GM19467 (cell line): ENCODE data around the gene GNB3.

Source experiments
- ATAC-seq: cut with Tn5 transposase; IDR thresholded peaks from one replicate; pipeline ENCODE4 v1.9.1; 2021; ENCODE audit warnings: mild to moderate bottlenecking, moderate library complexity; ENCODE audit not compliant: unreplicated experiment

GNB3 gene

GRCh38 chr12:6840761-6841515 lies at the start of gene GNB3:
Gene GNB3 (plus strand): TSS chr12:6840925. CDS start chr12:6841288, 363 bp downstream.
- no peak for ATAC-seq

GRCh38 chr12:6791931-6792520 lies 48.7 kb upstream of the GNB3 start:
- ATAC-seq = no peak

- no peak for ATAC-seq
These were observed 48.1 kb upstream of the GNB3 start for GRCh38 chr12:6792522-6793201.

- no peak for ATAC-seq
These were observed 45.6 kb upstream of the GNB3 start for GRCh38 chr12:6795088-6795487.

GRCh38 chr12:6796576-6796975 lies 44.1 kb upstream of the GNB3 start:
- no peak for ATAC-seq

- ATAC-seq = no peak
These were observed 41.6 kb upstream of the GNB3 start for GRCh38 chr12:6799147-6799546.

GRCh38 chr12:6807170-6807569 lies 33.6 kb upstream of the GNB3 start:
- no peak for ATAC-seq

GRCh38 chr12:6809056-6809455 lies 31.7 kb upstream of the GNB3 start:
- no peak for ATAC-seq

GRCh38 chr12:6810758-6811157 lies 30.0 kb upstream of the GNB3 start:
- no peak for ATAC-seq

GRCh38 chr12:6813363-6813762 lies 27.4 kb upstream of the GNB3 start:
- ATAC-seq = no peak

GRCh38 chr12:6816598-6816997 lies 24.1 kb upstream of the GNB3 start:
- ATAC-seq = no peak

GRCh38 chr12:6817098-6817497 lies 23.6 kb upstream of the GNB3 start:
- no peak for ATAC-seq

- ATAC-seq = no peak
These were observed 23.0 kb upstream of the GNB3 start for GRCh38 chr12:6817662-6818157.

GRCh38 chr12:6818222-6818621 lies 22.5 kb upstream of the GNB3 start:
- no peak for ATAC-seq

GRCh38 chr12:6818645-6819044 lies 22.1 kb upstream of the GNB3 start:
- no peak for ATAC-seq

GRCh38 chr12:6819106-6820030 lies 21.4 kb upstream of the GNB3 start:
- no peak for ATAC-seq

GRCh38 chr12:6820166-6820565 lies 20.6 kb upstream of the GNB3 start:
- no peak for ATAC-seq

GRCh38 chr12:6821591-6822425 lies 18.9 kb upstream of the GNB3 start, which contains the start of gene GPR162:
Gene GPR162 (plus strand): TSS chr12:6821821. CDS start chr12:6823899, 2,078 bp downstream.
- no peak for ATAC-seq

GRCh38 chr12:6822426-6823135 lies 18.1 kb upstream of the GNB3 start:
- ATAC-seq = no peak
